Hepatocyte (in vitro differentiated cells): ENCODE measurements around the gene SHH.

Source experiments
- EZH2 ChIP-seq: fragments of 200-600 bp; sonication (generic); IDR thresholded peaks from 2 replicates; pipeline ENCODE4 v1.6.1; 2016; ENCODE audit warnings: antibody characterized with exemption, mild to moderate bottlenecking, borderline replicate concordance
- EZH2phosphoT487 ChIP-seq: fragments of 200-600 bp; sonication (generic); IDR thresholded peaks from one replicate; pipeline ENCODE4 v1.6.1; 2018; ENCODE audit warnings: antibody characterized with exemption, mild to moderate bottlenecking, low read depth, moderate library complexity; ENCODE audit not compliant: unreplicated experiment, severe bottlenecking
- TF ChIP-seq, protein P1 (sequence below): fragments of 200-600 bp; sonication (generic); IDR thresholded peaks from 2 replicates; pipeline ENCODE4 v1.5.1; 2016; ENCODE audit warnings: antibody characterized with exemption, mild to moderate bottlenecking; ENCODE audit not compliant: poor library complexity

- TF ChIP-seq, protein P1, sequence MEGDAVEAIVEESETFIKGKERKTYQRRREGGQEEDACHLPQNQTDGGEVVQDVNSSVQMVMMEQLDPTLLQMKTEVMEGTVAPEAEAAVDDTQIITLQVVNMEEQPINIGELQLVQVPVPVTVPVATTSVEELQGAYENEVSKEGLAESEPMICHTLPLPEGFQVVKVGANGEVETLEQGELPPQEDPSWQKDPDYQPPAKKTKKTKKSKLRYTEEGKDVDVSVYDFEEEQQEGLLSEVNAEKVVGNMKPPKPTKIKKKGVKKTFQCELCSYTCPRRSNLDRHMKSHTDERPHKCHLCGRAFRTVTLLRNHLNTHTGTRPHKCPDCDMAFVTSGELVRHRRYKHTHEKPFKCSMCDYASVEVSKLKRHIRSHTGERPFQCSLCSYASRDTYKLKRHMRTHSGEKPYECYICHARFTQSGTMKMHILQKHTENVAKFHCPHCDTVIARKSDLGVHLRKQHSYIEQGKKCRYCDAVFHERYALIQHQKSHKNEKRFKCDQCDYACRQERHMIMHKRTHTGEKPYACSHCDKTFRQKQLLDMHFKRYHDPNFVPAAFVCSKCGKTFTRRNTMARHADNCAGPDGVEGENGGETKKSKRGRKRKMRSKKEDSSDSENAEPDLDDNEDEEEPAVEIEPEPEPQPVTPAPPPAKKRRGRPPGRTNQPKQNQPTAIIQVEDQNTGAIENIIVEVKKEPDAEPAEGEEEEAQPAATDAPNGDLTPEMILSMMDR = no peak
- TF ChIP-seq EZH2 = no peak
- no peak for TF ChIP-seq EZH2phosphoT487
These were observed 31.3 kb upstream of the SHH start for GRCh38 chr7:155843426-155844018.
